Trophoblast cell (in vitro differentiated cells and primary cell): ENCODE results near the gene LDLRAD4.
A peak's percentile ranks its signal among the peaks of the same experiment; 100 is the strongest.

Source experiments
- DNase-seq, 2 donors: peaks; one replicate each; pipeline ENCODE4 v3.0.0-alpha.2; 2016
- H2AFZ ChIP-seq: 2 replicates; pipeline ENCODE4 v1.6.1; 2013; ENCODE audit warnings: low read length, moderate library complexity, mild to moderate bottlenecking; ENCODE audit not compliant: insufficient read depth, poor library complexity
- H2AK5ac ChIP-seq: 2 replicates; pipeline ENCODE4 v1.6.1; 2013; ENCODE audit warnings: mild to moderate bottlenecking, low read length
- H2BK120ac ChIP-seq: 2 replicates; pipeline ENCODE4 v1.6.1; 2013; ENCODE audit warnings: low read length, mild to moderate bottlenecking, moderate library complexity; ENCODE audit not compliant: insufficient read depth, poor library complexity
- H2BK12ac ChIP-seq: 2 replicates; pipeline ENCODE4 v1.6.1; 2013; ENCODE audit warnings: mild to moderate bottlenecking, low read length, moderate library complexity
- H2BK5ac ChIP-seq: 2 replicates; pipeline ENCODE4 v1.6.1; 2013; ENCODE audit warnings: low read length, low read depth, moderate library complexity, mild to moderate bottlenecking; ENCODE audit not compliant: poor library complexity
- H3K14ac ChIP-seq: 2 replicates; pipeline ENCODE4 v1.6.1; 2013; ENCODE audit warnings: mild to moderate bottlenecking, low read length
- H3K18ac ChIP-seq: 2 replicates; pipeline ENCODE4 v1.6.1; 2013; ENCODE audit warnings: mild to moderate bottlenecking, low read length
- H3K23ac ChIP-seq: 2 replicates; pipeline ENCODE4 v1.6.1; 2013; ENCODE audit warnings: low read length
- H3K27ac ChIP-seq: 2 replicates; pipeline ENCODE4 v1.5.1; 2013; ENCODE audit warnings: low read depth, mild to moderate bottlenecking, inconsistent platforms, low read length, moderate library complexity
- H3K27me3 ChIP-seq: 2 replicates; pipeline ENCODE4 v1.6.1; 2013; ENCODE audit warnings: inconsistent platforms, mild to moderate bottlenecking, low read length, moderate library complexity; ENCODE audit not compliant: insufficient read depth
- H3K36me3 ChIP-seq, 2 experiments: 1 replicate in 1 of 2; 2 replicates in 1 of 2; pipeline ENCODE4 v1.6.1; 2013; ENCODE audit warnings: low read length in 2 of 2, mild to moderate bottlenecking in 2 of 2, moderate library complexity in 1 of 2; ENCODE audit not compliant: insufficient read depth in 2 of 2, control insufficient read depth in 1 of 2
- H3K4ac ChIP-seq: 2 replicates; pipeline ENCODE4 v1.6.1; 2013; ENCODE audit warnings: low read depth, mild to moderate bottlenecking, low read length, moderate library complexity
- H3K4me1 ChIP-seq, 2 experiments: 1 replicate in 1 of 2; 2 replicates in 1 of 2; pipeline ENCODE4 v1.6.1; 2013; ENCODE audit warnings: low read length in 2 of 2, mild to moderate bottlenecking in 2 of 2, moderate library complexity in 1 of 2; ENCODE audit not compliant: insufficient read depth in 2 of 2, control insufficient read depth in 1 of 2
- H3K4me2 ChIP-seq: 2 replicates; pipeline ENCODE4 v1.6.1; 2013; ENCODE audit warnings: inconsistent platforms, mild to moderate bottlenecking, low read length, moderate library complexity
- H3K4me3 ChIP-seq: 2 replicates; pipeline ENCODE4 v1.5.1; 2013; ENCODE audit warnings: mild to moderate bottlenecking, low read depth, low read length, inconsistent platforms
- H3K79me1 ChIP-seq: one replicate; pipeline ENCODE4 v1.6.1; 2013; ENCODE audit warnings: low read length
- H3K79me2 ChIP-seq: 2 replicates; pipeline ENCODE4 v1.6.1; 2013; ENCODE audit warnings: low read length, mild to moderate bottlenecking; ENCODE audit not compliant: control insufficient read depth, insufficient read depth, poor library complexity
- H3K9ac ChIP-seq: 2 replicates; pipeline ENCODE4 v1.6.1; 2013; ENCODE audit warnings: mild to moderate bottlenecking, low read length
- H3K9me3 ChIP-seq: 2 replicates; pipeline ENCODE4 v1.6.1; 2013; ENCODE audit warnings: low read depth, mild to moderate bottlenecking, control low read depth, inconsistent platforms, low read length; ENCODE audit not compliant: insufficient read depth
- H4K12ac ChIP-seq: 2 replicates; pipeline ENCODE4 v1.6.1; 2013; ENCODE audit warnings: low read depth, mild to moderate bottlenecking, low read length, moderate library complexity
- H4K8ac ChIP-seq: 2 replicates; pipeline ENCODE4 v1.6.1; 2013; ENCODE audit warnings: low read depth, mild to moderate bottlenecking, low read length, moderate library complexity
- H4K91ac ChIP-seq: one replicate; pipeline ENCODE4 v1.6.1; 2013; ENCODE audit warnings: low read depth, mild to moderate bottlenecking, low read length, moderate library complexity
- WGBS: extraction: QIAGEN DNeasy Blood & Tissue Kit; methylation state at CpG from one replicate; pipeline ENCODE4 v1.1.7; 2013; ENCODE audit warnings: missing lambda C conversion rate; ENCODE audit not compliant: insufficient read length, insufficient coverage; ENCODE audit errors: extremely low coverage; 5-methylcytosine and 5-hydroxymethylcytosine counted together

LDLRAD4 gene

DNA sequence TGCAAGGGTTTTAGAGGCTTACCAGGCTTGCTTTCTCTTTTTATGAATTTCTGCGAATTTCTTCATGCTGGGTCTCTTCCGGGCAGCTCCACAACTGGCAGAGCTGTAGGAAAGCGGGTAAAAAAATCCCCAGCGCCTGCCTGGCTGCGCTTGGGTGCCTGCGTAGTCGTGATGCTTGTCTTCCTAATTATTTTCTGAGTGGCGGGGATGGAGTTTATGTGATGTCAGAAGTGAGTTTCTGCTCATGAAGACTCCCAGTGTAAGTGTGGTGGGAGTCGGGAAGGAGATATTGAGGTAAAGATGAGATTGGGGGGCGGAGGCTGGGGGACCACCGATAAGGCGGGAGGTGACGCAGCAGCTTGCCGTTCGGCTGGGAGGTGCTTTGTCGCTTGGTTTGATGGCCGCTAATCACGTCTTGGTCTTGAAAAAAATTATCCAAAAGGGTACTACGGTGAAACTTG lies 229.8 kb downstream of the LDLRAD4 start:
- Histone ChIP-seq H2BK12ac (no peak overlapping the region), H3K4me2 (no peak overlapping the region), H3K4ac (no peak overlapping the region), H3K27me3 (no peaks in the 10 kb centered on the region), H2BK5ac (no peak overlapping the region), H3K14ac (no peak overlapping the region), H3K27ac (no peak overlapping the region), H2AK5ac (no peak overlapping the region), H3K4me3 (no peak overlapping the region), H3K9ac (no peak overlapping the region), H3K79me2 (no peaks in the 10 kb centered on the region), H2BK120ac (no peak overlapping the region), H3K36me3 (no peaks in the 10 kb centered on the region), H3K9me3 (peaks cover 3% of the 10 kb centered on the region), H4K8ac (no peak overlapping the region), H3K18ac (no peak overlapping the region), H4K91ac (no peak overlapping the region), H3K4me1 (peaks cover 7 to 8% of the 10 kb centered on the region in 2 experiments), H4K12ac (no peak overlapping the region), H3K23ac (no peak overlapping the region), H2AFZ (no peak overlapping the region), H3K79me1 (no peaks in the 10 kb centered on the region)
- DNase-seq, result peak in 1 of 2 donors; percentile 42
- WGBS, result 100% methylated on average over 2 of the region's 19 CpGs

DNA sequence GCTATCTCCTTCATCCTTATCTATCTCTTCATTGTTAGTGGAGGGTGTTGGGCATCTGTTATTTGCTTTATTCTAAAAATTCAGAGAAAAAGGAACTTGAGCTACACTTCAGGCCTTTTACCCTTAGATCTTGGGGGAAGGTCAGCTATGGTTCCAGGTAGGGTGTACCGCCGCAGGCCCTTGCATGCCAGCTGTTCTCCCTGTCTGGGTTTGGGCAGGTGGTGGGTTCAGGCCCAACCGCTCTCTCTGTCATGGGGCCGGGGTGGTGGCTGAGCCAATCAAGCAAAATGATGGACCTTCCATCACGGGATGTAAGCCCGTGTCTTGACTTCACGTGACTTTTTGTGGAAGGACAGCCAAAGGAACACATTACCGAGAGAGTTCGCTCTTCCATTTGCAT lies 231.1 kb downstream of the LDLRAD4 start:
- no peak overlapping the region for H2BK120ac ChIP-seq
- H3K4ac ChIP-seq, result no peak overlapping the region
- H3K27me3 ChIP-seq, result no peaks in the 10 kb centered on the region
- H3K14ac ChIP-seq, result no peak overlapping the region
- H3K27ac ChIP-seq, result no peak overlapping the region
- no peak overlapping the region for H3K9ac ChIP-seq
- WGBS, result no CpG with 5 or more reads among the region's 9 CpGs
- H3K4me3 ChIP-seq, result no peak overlapping the region
- H2AK5ac ChIP-seq, result no peak overlapping the region
- no peak overlapping the region for H2BK5ac ChIP-seq
- no peak overlapping the region for H4K8ac ChIP-seq
- no peaks in the 10 kb centered on the region for H3K36me3 ChIP-seq
- no peak overlapping the region for H2BK12ac ChIP-seq
- no peak overlapping the region for H3K4me2 ChIP-seq
- no peak overlapping the region for H2AFZ ChIP-seq
- no peak overlapping the region for H3K18ac ChIP-seq
- H3K4me1 ChIP-seq, result peaks cover 7 to 8% of the 10 kb centered on the region in 2 experiments
- H4K91ac ChIP-seq, result no peak overlapping the region
- H3K79me1 ChIP-seq, result no peaks in the 10 kb centered on the region
- no peaks in the 10 kb centered on the region for H3K79me2 ChIP-seq
- no peak for DNase-seq
- H3K23ac ChIP-seq, result no peak overlapping the region
- H4K12ac ChIP-seq, result no peak overlapping the region
- H3K9me3 ChIP-seq, result peaks cover 3% of the 10 kb centered on the region

DNA sequence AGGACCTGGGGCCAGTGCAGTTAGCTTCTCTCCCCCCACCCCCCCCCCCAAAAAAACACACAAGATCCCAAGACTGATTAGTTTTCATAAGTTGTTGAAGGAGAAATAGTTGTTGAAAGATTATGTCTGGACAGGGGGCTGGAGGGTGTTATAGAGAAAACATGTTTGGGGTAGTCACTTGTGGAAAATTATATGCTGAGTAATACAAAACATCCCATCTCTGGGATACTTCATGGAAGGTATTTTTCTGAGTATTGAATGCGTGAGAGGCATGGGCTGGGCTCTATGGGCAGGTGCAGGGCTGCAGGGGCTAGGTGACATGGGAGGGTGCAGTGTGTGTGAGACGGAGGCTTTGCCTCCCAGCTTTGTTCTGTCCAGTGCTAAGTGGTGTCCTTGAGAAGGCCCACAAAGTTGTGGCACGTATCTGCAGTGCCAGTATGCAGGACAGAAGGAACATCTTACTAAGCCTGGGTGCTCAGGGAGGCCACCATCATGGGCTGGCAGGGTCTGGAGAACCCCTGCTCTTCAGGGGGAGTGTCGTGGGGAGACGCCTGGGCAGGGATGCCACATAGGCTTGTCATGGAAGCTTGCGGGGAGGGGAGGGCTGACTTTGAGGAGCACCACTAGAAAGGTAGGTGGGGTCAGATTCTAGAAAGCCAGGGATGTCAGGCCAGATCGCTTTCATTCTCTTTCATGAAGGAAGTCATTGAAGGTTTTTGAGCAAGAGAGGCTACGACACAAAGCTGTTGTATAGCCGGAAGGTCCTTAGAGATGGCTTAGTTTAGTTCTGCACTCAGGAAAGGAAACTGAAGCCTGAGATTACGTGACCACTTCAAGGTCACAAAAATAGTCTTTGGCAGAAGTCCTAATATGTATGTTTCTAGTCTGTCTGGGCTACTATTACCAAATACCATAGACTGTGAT lies 232.0 kb downstream of the LDLRAD4 start:
- Histone ChIP-seq H3K79me2 (no peaks in the 10 kb centered on the region), H3K9me3 (no peaks in the 10 kb centered on the region), H3K4me2 (no peak overlapping the region), H2BK120ac (no peak overlapping the region), H2BK12ac (no peak overlapping the region), H3K18ac (no peak overlapping the region), H3K4ac (no peak overlapping the region), H3K4me1 (peaks cover 7 to 8% of the 10 kb centered on the region in 2 experiments), H3K27me3 (no peaks in the 10 kb centered on the region), H2BK5ac (no peak overlapping the region), H3K4me3 (no peak overlapping the region), H4K8ac (no peak overlapping the region), H3K23ac (no peak overlapping the region), H4K12ac (no peak overlapping the region), H3K27ac (no peak overlapping the region), H3K36me3 (no peaks in the 10 kb centered on the region), H3K9ac (no peak overlapping the region), H4K91ac (no peak overlapping the region), H3K14ac (no peak overlapping the region), H3K79me1 (no peaks in the 10 kb centered on the region), H2AFZ (no peak overlapping the region), H2AK5ac (no peak overlapping the region)
- no peak for DNase-seq
- WGBS, result no CpG with 5 or more reads among the region's 10 CpGs

DNA sequence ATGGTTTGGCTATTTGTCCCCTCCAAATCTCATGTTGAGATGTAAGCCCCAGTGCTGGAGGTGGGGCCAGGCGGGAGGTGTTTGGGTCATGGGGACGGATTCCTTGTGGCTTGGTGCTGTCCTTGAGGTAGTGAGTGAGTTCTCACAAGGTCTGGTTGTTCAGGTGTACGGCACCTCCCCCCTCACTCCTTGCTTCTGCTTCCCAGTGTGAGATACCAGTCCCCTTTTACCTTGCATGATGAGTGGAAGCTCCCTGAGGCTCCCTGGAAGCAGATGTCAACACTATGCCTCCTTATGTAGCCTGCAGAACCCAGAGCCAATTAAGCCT lies 232.6 kb downstream of the LDLRAD4 start:
- WGBS, result no CpG with 5 or more reads among the region's 3 CpGs
- H3K4me1 ChIP-seq, result peaks cover 7 to 8% of the 10 kb centered on the region in 2 experiments
- no peaks in the 10 kb centered on the region for H3K9me3 ChIP-seq
- no peak overlapping the region for H2BK12ac ChIP-seq
- no peaks in the 10 kb centered on the region for H3K79me1 ChIP-seq
- DNase-seq, result no peak
- no peaks in the 10 kb centered on the region for H3K79me2 ChIP-seq
- H4K12ac ChIP-seq, result no peak overlapping the region
- H3K4me2 ChIP-seq, result no peak overlapping the region
- H2BK120ac ChIP-seq, result no peak overlapping the region
- H3K4ac ChIP-seq, result no peak overlapping the region
- no peak overlapping the region for H3K18ac ChIP-seq
- H4K91ac ChIP-seq, result no peak overlapping the region
- H3K36me3 ChIP-seq, result no peaks in the 10 kb centered on the region
- no peak overlapping the region for H3K9ac ChIP-seq
- H3K27ac ChIP-seq, result no peak overlapping the region
- H2BK5ac ChIP-seq, result no peak overlapping the region
- H2AFZ ChIP-seq, result no peak overlapping the region
- H3K23ac ChIP-seq, result no peak overlapping the region
- no peak overlapping the region for H3K14ac ChIP-seq
- H3K27me3 ChIP-seq, result no peaks in the 10 kb centered on the region
- H4K8ac ChIP-seq, result no peak overlapping the region
- H2AK5ac ChIP-seq, result no peak overlapping the region
- no peak overlapping the region for H3K4me3 ChIP-seq
